Measurements from ENCODE around the gene NAGPA. TPM values are rescaled to one million over a fixed set of nuclear protein-coding genes. Genes with fewer than 3 reads are reported as not detected.

The NAGPA gene
- total RNA-seq, 1 donor, result 40.2 TPM

- no peaks in the 10 kb centered on the region for H4K20me1 ChIP-seq (ENCODE audit: insufficient read depth, low read length)
- no peak overlapping the region for H3K4me2 ChIP-seq (ENCODE audit: insufficient read depth, low read length)
- H3K36me3 ChIP-seq (ENCODE audit: insufficient read depth, low read length), result peaks cover 7% of the 10 kb centered on the region
- peak overlapping the region; percentile 91 for H2AFZ ChIP-seq (ENCODE audit: low read length)
- no peak for DNase-seq (ENCODE audit: insufficient read length, low spot score, missing footprints)
- peaks cover 9% of the 10 kb centered on the region for H3K27me3 ChIP-seq (ENCODE audit: insufficient read depth, low read length)
- TF ChIP-seq CTCF (IDR thresholded peaks at IDR 0.05; ENCODE audit: extremely low read depth, low read depth, low read length), result no peak
- H3K4me3 ChIP-seq (ENCODE audit: insufficient read depth, low read length), result no peak overlapping the region
- no peak overlapping the region for H3K27ac ChIP-seq (ENCODE audit: low read depth, low read length)
- peaks cover 30% of the 10 kb centered on the region for H3K79me2 ChIP-seq (ENCODE audit: insufficient read depth, low read length)
- H3K9me3 ChIP-seq (ENCODE audit: low read depth, low read length), result no peaks in the 10 kb centered on the region
- peaks cover 18% of the 10 kb centered on the region for H3K4me1 ChIP-seq (ENCODE audit: insufficient read depth, low read length)
Measured at GRCh38 chr16:5070431-5071186, 36.9 kb upstream of the NAGPA start.

GRCh38 chr16:5069854-5070253 lies 36.1 kb upstream of the NAGPA start:
- DNase-seq (ENCODE audit: insufficient read length, low spot score, missing footprints), result no peak
- Histone ChIP-seq H3K79me2 (ENCODE audit: insufficient read depth, low read length) (peaks cover 23% of the 10 kb centered on the region), H3K4me1 (ENCODE audit: insufficient read depth, low read length) (peaks cover 18% of the 10 kb centered on the region), H3K27ac (ENCODE audit: low read depth, low read length) (no peak overlapping the region), H3K36me3 (ENCODE audit: insufficient read depth, low read length) (no peaks in the 10 kb centered on the region), H4K20me1 (ENCODE audit: insufficient read depth, low read length) (no peaks in the 10 kb centered on the region), H3K4me3 (ENCODE audit: insufficient read depth, low read length) (no peak overlapping the region), H2AFZ (ENCODE audit: low read length) (no peak overlapping the region), H3K27me3 (ENCODE audit: insufficient read depth, low read length) (peaks cover 16% of the 10 kb centered on the region), H3K9me3 (ENCODE audit: low read depth, low read length) (no peaks in the 10 kb centered on the region), H3K4me2 (ENCODE audit: insufficient read depth, low read length) (no peak overlapping the region)
- no peak for TF ChIP-seq CTCF (IDR thresholded peaks at IDR 0.05; ENCODE audit: extremely low read depth, low read depth, low read length)

- Histone ChIP-seq H3K27me3 (ENCODE audit: insufficient read depth, low read length) (peaks cover 22% of the 10 kb centered on the region), H3K27ac (ENCODE audit: low read depth, low read length) (no peak overlapping the region), H4K20me1 (ENCODE audit: insufficient read depth, low read length) (no peaks in the 10 kb centered on the region), H3K79me2 (ENCODE audit: insufficient read depth, low read length) (peaks cover 17% of the 10 kb centered on the region), H3K4me2 (ENCODE audit: insufficient read depth, low read length) (no peak overlapping the region), H3K9me3 (ENCODE audit: low read depth, low read length) (no peaks in the 10 kb centered on the region), H3K4me3 (ENCODE audit: insufficient read depth, low read length) (no peak overlapping the region), H3K36me3 (ENCODE audit: insufficient read depth, low read length) (no peaks in the 10 kb centered on the region), H3K4me1 (ENCODE audit: insufficient read depth, low read length) (peaks cover 18% of the 10 kb centered on the region), H2AFZ (ENCODE audit: low read length) (no peak overlapping the region)
- no peak for DNase-seq (ENCODE audit: insufficient read length, low spot score, missing footprints)
- TF ChIP-seq CTCF (IDR thresholded peaks at IDR 0.05; ENCODE audit: extremely low read depth, low read depth, low read length), result no peak
Measured at GRCh38 chr16:5069048-5069447, 35.3 kb upstream of the NAGPA start.

- Histone ChIP-seq H3K4me1 (ENCODE audit: insufficient read depth, low read length) (peaks cover 4% of the 10 kb centered on the region), H3K79me2 (ENCODE audit: insufficient read depth, low read length) (no peaks in the 10 kb centered on the region), H2AFZ (ENCODE audit: low read length) (no peak overlapping the region), H3K4me3 (ENCODE audit: insufficient read depth, low read length) (no peak overlapping the region), H3K27ac (ENCODE audit: low read depth, low read length) (no peak overlapping the region), H3K4me2 (ENCODE audit: insufficient read depth, low read length) (no peak overlapping the region), H3K36me3 (ENCODE audit: insufficient read depth, low read length) (no peaks in the 10 kb centered on the region), H3K9me3 (ENCODE audit: low read depth, low read length) (no peaks in the 10 kb centered on the region), H3K27me3 (ENCODE audit: insufficient read depth, low read length) (peaks cover 36% of the 10 kb centered on the region), H4K20me1 (ENCODE audit: insufficient read depth, low read length) (no peaks in the 10 kb centered on the region)
- DNase-seq (ENCODE audit: insufficient read length, low spot score, missing footprints), result no peak
- TF ChIP-seq CTCF (IDR thresholded peaks at IDR 0.05; ENCODE audit: extremely low read depth, low read depth, low read length), result no peak
Measured at GRCh38 chr16:5066511-5066910, 32.8 kb upstream of the NAGPA start.
